Measurements from ENCODE around the gene TTC36.
"Not testable (repeated sequence)": the region's sequence is repeated elsewhere in the genome, so short reads cannot be mapped to it uniquely, and the experiment has no call there.

TTC36 gene

DNA sequence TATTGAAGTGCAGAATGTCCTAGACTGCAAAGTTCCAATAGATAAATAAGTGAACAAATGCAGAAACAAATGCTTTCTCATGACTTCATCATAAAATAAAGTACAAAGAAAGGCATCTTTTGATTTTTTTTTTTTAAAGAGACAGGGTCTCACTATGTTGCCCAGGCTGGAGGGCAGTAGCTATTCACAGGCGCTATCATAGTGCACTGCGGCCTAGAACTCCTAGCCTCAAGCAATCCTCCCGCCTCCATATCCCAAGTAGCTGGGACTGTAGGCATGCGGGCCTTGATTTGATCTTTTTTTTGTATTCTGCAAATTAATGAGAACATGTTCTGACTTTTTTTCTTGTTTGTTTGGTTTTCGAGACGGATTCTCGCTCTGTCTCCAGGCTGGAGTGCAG lies 47.4 kb downstream of the TTC36 start:
- no peak for DNase-seq (ENCODE audit: low read depth in 1 of 2, low spot score in 1 of 2)
- no peaks in the 10 kb centered on the region for H3K27me3 ChIP-seq (ENCODE audit: insufficient read depth, poor library complexity, severe bottlenecking)
- TF ChIP-seq, protein P1, sequence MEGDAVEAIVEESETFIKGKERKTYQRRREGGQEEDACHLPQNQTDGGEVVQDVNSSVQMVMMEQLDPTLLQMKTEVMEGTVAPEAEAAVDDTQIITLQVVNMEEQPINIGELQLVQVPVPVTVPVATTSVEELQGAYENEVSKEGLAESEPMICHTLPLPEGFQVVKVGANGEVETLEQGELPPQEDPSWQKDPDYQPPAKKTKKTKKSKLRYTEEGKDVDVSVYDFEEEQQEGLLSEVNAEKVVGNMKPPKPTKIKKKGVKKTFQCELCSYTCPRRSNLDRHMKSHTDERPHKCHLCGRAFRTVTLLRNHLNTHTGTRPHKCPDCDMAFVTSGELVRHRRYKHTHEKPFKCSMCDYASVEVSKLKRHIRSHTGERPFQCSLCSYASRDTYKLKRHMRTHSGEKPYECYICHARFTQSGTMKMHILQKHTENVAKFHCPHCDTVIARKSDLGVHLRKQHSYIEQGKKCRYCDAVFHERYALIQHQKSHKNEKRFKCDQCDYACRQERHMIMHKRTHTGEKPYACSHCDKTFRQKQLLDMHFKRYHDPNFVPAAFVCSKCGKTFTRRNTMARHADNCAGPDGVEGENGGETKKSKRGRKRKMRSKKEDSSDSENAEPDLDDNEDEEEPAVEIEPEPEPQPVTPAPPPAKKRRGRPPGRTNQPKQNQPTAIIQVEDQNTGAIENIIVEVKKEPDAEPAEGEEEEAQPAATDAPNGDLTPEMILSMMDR (IDR thresholded peaks at IDR 0.05; ENCODE audit: insufficient read depth, low read length), result no peak
- TF ChIP-seq SPI1 (IDR thresholded peaks at IDR 0.05; ENCODE audit: borderline replicate concordance, low read depth), result no peak
- TF ChIP-seq, protein P2, sequence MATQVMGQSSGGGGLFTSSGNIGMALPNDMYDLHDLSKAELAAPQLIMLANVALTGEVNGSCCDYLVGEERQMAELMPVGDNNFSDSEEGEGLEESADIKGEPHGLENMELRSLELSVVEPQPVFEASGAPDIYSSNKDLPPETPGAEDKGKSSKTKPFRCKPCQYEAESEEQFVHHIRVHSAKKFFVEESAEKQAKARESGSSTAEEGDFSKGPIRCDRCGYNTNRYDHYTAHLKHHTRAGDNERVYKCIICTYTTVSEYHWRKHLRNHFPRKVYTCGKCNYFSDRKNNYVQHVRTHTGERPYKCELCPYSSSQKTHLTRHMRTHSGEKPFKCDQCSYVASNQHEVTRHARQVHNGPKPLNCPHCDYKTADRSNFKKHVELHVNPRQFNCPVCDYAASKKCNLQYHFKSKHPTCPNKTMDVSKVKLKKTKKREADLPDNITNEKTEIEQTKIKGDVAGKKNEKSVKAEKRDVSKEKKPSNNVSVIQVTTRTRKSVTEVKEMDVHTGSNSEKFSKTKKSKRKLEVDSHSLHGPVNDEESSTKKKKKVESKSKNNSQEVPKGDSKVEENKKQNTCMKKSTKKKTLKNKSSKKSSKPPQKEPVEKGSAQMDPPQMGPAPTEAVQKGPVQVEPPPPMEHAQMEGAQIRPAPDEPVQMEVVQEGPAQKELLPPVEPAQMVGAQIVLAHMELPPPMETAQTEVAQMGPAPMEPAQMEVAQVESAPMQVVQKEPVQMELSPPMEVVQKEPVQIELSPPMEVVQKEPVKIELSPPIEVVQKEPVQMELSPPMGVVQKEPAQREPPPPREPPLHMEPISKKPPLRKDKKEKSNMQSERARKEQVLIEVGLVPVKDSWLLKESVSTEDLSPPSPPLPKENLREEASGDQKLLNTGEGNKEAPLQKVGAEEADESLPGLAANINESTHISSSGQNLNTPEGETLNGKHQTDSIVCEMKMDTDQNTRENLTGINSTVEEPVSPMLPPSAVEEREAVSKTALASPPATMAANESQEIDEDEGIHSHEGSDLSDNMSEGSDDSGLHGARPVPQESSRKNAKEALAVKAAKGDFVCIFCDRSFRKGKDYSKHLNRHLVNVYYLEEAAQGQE (IDR thresholded peaks at IDR 0.05; ENCODE audit: insufficient replicate concordance, low read depth), result no peak
- no peak for TF ChIP-seq POLR2AphosphoS5 (IDR thresholded peaks at IDR 0.05; ENCODE audit: low read depth)
- no peak for TF ChIP-seq GABPA (IDR thresholded peaks at IDR 0.05; ENCODE audit: low read depth)
- no peak overlapping the region for H3K4me3 ChIP-seq (replicated peaks; ENCODE audit: insufficient read depth, low read length)
- H3K27ac ChIP-seq (replicated peaks), result no peak overlapping the region

DNA sequence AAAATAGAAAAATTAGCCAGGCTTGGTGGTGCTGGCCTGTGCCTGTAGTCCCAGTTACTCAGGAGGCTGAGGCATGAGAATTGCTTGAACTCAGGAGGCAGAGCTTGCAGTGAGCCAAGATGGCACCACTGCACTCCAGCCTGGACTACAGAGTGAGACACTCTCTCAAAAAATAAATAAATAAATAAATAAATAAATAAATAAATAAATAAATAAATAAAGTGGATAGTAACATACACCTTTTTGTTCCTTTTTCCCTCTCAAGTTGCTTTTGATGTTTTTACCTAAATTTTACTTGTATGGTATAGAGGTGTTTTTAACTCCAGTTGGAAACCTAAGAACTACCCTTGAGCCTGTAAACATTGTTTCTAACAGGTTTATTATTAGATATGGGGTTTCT lies 50.7 kb downstream of the TTC36 start:
- not testable (repeated sequence) for H3K4me3 ChIP-seq (replicated peaks; ENCODE audit: insufficient read depth, low read length); H3K27me3 ChIP-seq (ENCODE audit: insufficient read depth, poor library complexity, severe bottlenecking); DNase-seq (ENCODE audit: low read depth in 1 of 2, low spot score in 1 of 2); H3K27ac ChIP-seq (replicated peaks)

Data from HL-60 (cell line).